HCT116 (cell line): ENCODE measurements around the gene CPA5. TPM values are rescaled to one million over a fixed set of nuclear protein-coding genes. Genes with fewer than 3 reads are reported as not detected.

ENCODE experiments used
- ATAC-seq: fragments of 200-7000 bp; cut with Tn5 transposase; 2 replicates; pipeline ENCODE4 v1.9.1; 2020; ENCODE audit warnings: mild to moderate bottlenecking, moderate library complexity
- BruUV-seq: library from RNA; stranded (reverse); fragments of 400-500 nt; replicated peaks from 2 replicates; lab custom pipeline; 2021; lab: Mats Ljungman, UMichigan
- CTCF ChIA-PET: fragments of 300-600 bp; sonication (Branson Sonifier 250); formaldehyde crosslinking; loops from one replicate; lab custom pipeline; 2021; ENCODE audit warnings: antibody characterized with exemption; lab: Charles Lee
- POLR2A ChIA-PET: fragments of 300-600, 350-600 bp; sonication (Branson Sonifier 250); formaldehyde crosslinking; loops from one replicate; lab custom pipeline; 2021; ENCODE audit warnings: antibody characterized with exemption; lab: Charles Lee
- RAD21 ChIA-PET, 2 experiments: fragments of 300-600 bp; sonication (Branson Sonifier 250); formaldehyde crosslinking; loops; one replicate each; lab custom pipeline; 2023; ENCODE audit warnings: low total read pairs in 2 of 2; ENCODE audit not compliant: uncharacterized antibody in 2 of 2, unreplicated experiment in 2 of 2, low non-redundant PET in 1 of 2; lab: Charles Lee
- DNase-seq: peaks from one replicate; pipeline ENCODE4 v3.0.0-alpha.2; 2010; ENCODE audit warnings: low read depth, low spot score
- H2AFZ ChIP-seq: fragments of 200-600 bp; shearing (Covaris generic), sonication (generic); 2 replicates; pipeline ENCODE4 v1.6.1; 2017; ENCODE audit warnings: low read depth, mixed run types, mixed read lengths, antibody characterized with exemption, low read length; ENCODE audit not compliant: poor library complexity, severe bottlenecking
- H3K27ac ChIP-seq: 2 replicates; pipeline ENCODE4 v1.5.1; 2012; ENCODE audit warnings: low read depth, low read length
- H3K27me3 ChIP-seq: fragments of 200-600 bp; sonication (generic); 2 replicates; pipeline ENCODE4 v1.6.1; 2016; ENCODE audit warnings: mixed run types, low read length, mixed read lengths; ENCODE audit not compliant: insufficient read depth
- H3K36me3 ChIP-seq, 2 experiments: fragments of 200-500 bp in 1 of 2; fragments of 200-600 bp in 1 of 2; sonication (Bioruptor generic) in 1 of 2; sonication (generic) in 1 of 2; 2 replicates each; pipeline versions ENCODE4 v1.5.1 to v1.6.1; 2014 to 2016; ENCODE audit warnings: low read length in 2 of 2, inconsistent platforms in 1 of 2, mixed read lengths in 1 of 2, mixed run types in 1 of 2; ENCODE audit not compliant: insufficient read depth in 2 of 2, control insufficient read depth in 1 of 2
- H3K4me1 ChIP-seq, 2 experiments: fragments of 200-600 bp in 1 of 2; sonication (generic) in 1 of 2; 2 replicates each; pipeline versions ENCODE4 v1.5.1 to v1.6.1; 2012 to 2017; ENCODE audit warnings: low read length in 2 of 2, inconsistent platforms in 1 of 2, mild to moderate bottlenecking in 1 of 2, mixed read lengths in 1 of 2, mixed run types in 1 of 2, moderate library complexity in 1 of 2; ENCODE audit not compliant: insufficient read depth in 2 of 2, control insufficient read depth in 1 of 2
- H3K4me2 ChIP-seq: fragments of 200-600 bp; sonication (generic); 2 replicates; pipeline ENCODE4 v1.6.1; 2017; ENCODE audit warnings: mixed run types, low read length, mixed read lengths
- H3K4me3 ChIP-seq, 2 experiments: fragments of 200-600 bp in 1 of 2; sonication (generic) in 1 of 2; replicated peaks in 1 of 2; 2 replicates each; pipeline ENCODE4 v1.5.1; 2011 to 2016; ENCODE audit warnings: low read length in 2 of 2, control low read depth in 1 of 2, low read depth in 1 of 2, mild to moderate bottlenecking in 1 of 2, mixed read lengths in 1 of 2, mixed run types in 1 of 2
- H3K79me2 ChIP-seq: fragments of 200-600 bp; sonication (generic); 2 replicates; pipeline ENCODE4 v1.6.1; 2017; ENCODE audit warnings: mild to moderate bottlenecking, mixed run types, low read length, moderate library complexity, mixed read lengths; ENCODE audit not compliant: insufficient read depth
- H3K9ac ChIP-seq: fragments of 200-600 bp; sonication (generic); 2 replicates; pipeline ENCODE4 v1.6.1; 2016; ENCODE audit warnings: low read length, mixed read lengths
- H3K9me2 ChIP-seq: fragments of 200-600 bp; sonication (generic), shearing (Covaris generic); 2 replicates; pipeline ENCODE4 v1.6.1; 2017; ENCODE audit warnings: mixed run types, mild to moderate bottlenecking, moderate library complexity; ENCODE audit not compliant: insufficient read depth
- H3K9me3 ChIP-seq, 2 experiments: fragments of 200-500 bp in 1 of 2; fragments of 200-600 bp in 1 of 2; sonication (Bioruptor generic) in 1 of 2; sonication (generic) in 1 of 2; 2 replicates each; pipeline ENCODE4 v1.6.1; 2014 to 2017; ENCODE audit warnings: low read length in 2 of 2, mixed read lengths in 2 of 2, inconsistent platforms in 1 of 2, low read depth in 1 of 2, mild to moderate bottlenecking in 1 of 2, mixed run types in 1 of 2, moderate library complexity in 1 of 2; ENCODE audit not compliant: control insufficient read depth in 1 of 2, insufficient read depth in 1 of 2
- H4K20me1 ChIP-seq: fragments of 200-600 bp; sonication (generic), shearing (Covaris generic); 2 replicates; pipeline ENCODE4 v1.6.1; 2017; ENCODE audit warnings: mixed run types, mild to moderate bottlenecking, moderate library complexity; ENCODE audit not compliant: insufficient read depth
- ATF3 ChIP-seq: IDR thresholded peaks from 2 replicates; pipeline ENCODE4 v1.6.1; 2012
- ELF1 ChIP-seq: IDR thresholded peaks from 2 replicates; pipeline ENCODE4 v1.6.1; 2012; ENCODE audit warnings: low read depth, borderline replicate concordance
- FOSL1 ChIP-seq: IDR thresholded peaks from 2 replicates; pipeline ENCODE4 v1.6.1; 2012; ENCODE audit warnings: low read depth
- JUND ChIP-seq: IDR thresholded peaks from 2 replicates; pipeline ENCODE4 v1.6.1; 2012
- POLR2AphosphoS5 ChIP-seq: IDR thresholded peaks from 2 replicates; pipeline ENCODE4 v1.6.1; 2011; ENCODE audit warnings: mild to moderate bottlenecking, low read depth, low read length, moderate library complexity
- REST ChIP-seq: IDR thresholded peaks from 2 replicates; pipeline ENCODE4 v1.6.1; 2012; ENCODE audit warnings: low read depth
- SIN3A ChIP-seq: IDR thresholded peaks from 2 replicates; pipeline ENCODE4 v1.6.1; 2012; ENCODE audit warnings: low read depth
- SP1 ChIP-seq: IDR thresholded peaks from 2 replicates; pipeline ENCODE4 v1.6.1; 2012; ENCODE audit warnings: low read depth
- ZNF274 ChIP-seq: fragments of 200-500 bp; sonication (Bioruptor generic); IDR thresholded peaks from 2 replicates; pipeline ENCODE4 v1.6.1; 2014; ENCODE audit warnings: mild to moderate bottlenecking, low read depth, low read length, inconsistent platforms
- intact Hi-C: fragments of 100-400 bp; cut with micrococcal nuclease; formaldehyde crosslinking; loops from 2 replicates; pipeline ENCODE4 v1.10.0; 2022
- total RNA-seq: library from RNA; stranded (reverse); gene quantifications from one replicate; pipeline ENCODE4 v1.2.1, GENCODE V29; 2021; ENCODE audit not compliant: unreplicated experiment

Gene CPA5
- total RNA-seq, 1 experiment from 2014 or later = not detected

GRCh38 chr7:130372402-130373165, 28.0 kb downstream of the CPA5 start:
- Histone ChIP-seq H2AFZ (no peak overlapping the region), H4K20me1 (no peaks in the 10 kb centered on the region), H3K4me1 (peaks cover 2 to 15% of the 10 kb centered on the region in 2 experiments; a peak in 3 of 4 replicates), H3K79me2 (no peaks in the 10 kb centered on the region), H3K27ac (no peak overlapping the region), H3K9ac (no peak overlapping the region), H3K36me3 (no peaks in the 10 kb centered on the region), H3K27me3 (no peaks in the 10 kb centered on the region), H3K9me3 (no peaks in the 10 kb centered on the region), H3K4me3 (no peak overlapping the region), H3K9me2 (no peaks in the 10 kb centered on the region), H3K4me2 (no peak overlapping the region)
- intact Hi-C loops = no loop called here
- no TSS peak for BruUV-seq
- CTCF ChIA-PET = no interaction called here
- TF ChIP-seq JUND (no peak), SP1 (no peak), SIN3A (no peak), REST (no peak), ZNF274 (no peak), FOSL1 (no peak), ATF3 (no peak), ELF1 (no peak), POLR2AphosphoS5 (no peak)
- RAD21 ChIA-PET = no interaction called here
- POLR2A ChIA-PET = no interaction called here
- DNase-seq (no peak), ATAC-seq (no peak)
